NB4 (cell line): ENCODE results near the gene ING3.
"Not testable (repeated sequence)": the region's sequence is repeated elsewhere in the genome, so short reads cannot be mapped to it uniquely, and the experiment has no call there.

Experiments
- DNase-seq: peaks from one replicate; pipeline ENCODE4 v3.0.0; 2010; ENCODE audit warnings: low read depth
- H3K4me3 ChIP-seq: one replicate; pipeline ENCODE4 v1.5.1; 2011; ENCODE audit warnings: mild to moderate bottlenecking, low read depth, low read length, moderate library complexity
- MYC ChIP-seq: IDR thresholded peaks from 2 replicates; pipeline ENCODE4 v1.6.1; 2011; ENCODE audit warnings: low read depth, low read length
- POLR2A ChIP-seq: IDR thresholded peaks from 2 replicates; pipeline ENCODE4 v1.6.1; 2011; ENCODE audit warnings: mild to moderate bottlenecking; ENCODE audit not compliant: insufficient read length; ENCODE audit errors: extremely low read depth
- TF ChIP-seq, protein P1 (sequence below): IDR thresholded peaks from one replicate; pipeline ENCODE4 v1.5.1; 2012; ENCODE audit warnings: low read depth, low read length
- TF ChIP-seq, protein P2 (sequence below): IDR thresholded peaks from 2 replicates; pipeline ENCODE4 v1.6.1; 2011; ENCODE audit warnings: low read depth, low read length

Gene ING3

DNA sequence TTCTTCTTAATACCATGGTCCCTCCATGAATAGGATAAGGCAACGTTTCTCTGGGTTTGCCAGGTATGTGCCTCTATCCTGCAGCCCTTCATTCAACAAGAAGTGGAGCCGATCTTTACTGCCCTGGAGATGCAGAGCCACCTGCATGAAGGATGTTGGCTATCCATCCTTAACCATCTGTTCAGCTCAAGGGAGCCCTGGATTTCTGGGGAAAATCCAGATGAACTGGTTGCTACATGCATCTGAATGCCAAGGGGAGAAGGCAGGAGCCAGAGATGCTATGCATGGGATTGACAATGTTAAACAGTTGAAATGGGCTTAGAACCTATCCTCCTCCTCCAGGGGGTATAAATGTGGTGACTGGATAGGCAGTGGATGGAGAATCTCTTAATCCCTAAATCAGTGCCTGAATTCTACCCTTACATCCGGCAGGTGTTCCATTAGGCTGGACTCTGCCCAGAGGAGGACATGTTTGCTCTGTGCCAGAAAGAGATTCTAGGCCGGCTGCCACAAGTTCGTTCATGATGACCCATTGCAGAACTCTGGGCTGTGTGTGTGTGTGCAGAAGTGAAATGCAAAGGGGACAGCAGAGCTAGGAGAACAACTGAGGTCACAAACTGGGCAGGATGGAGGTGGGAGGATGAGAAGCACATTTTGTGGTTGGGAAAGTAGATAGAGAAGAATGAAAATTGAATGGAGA is 53.6 kb downstream of the ING3 start:
- no peak for DNase-seq
- no peak overlapping the region for H3K4me3 ChIP-seq
- TF ChIP-seq, protein P1, sequence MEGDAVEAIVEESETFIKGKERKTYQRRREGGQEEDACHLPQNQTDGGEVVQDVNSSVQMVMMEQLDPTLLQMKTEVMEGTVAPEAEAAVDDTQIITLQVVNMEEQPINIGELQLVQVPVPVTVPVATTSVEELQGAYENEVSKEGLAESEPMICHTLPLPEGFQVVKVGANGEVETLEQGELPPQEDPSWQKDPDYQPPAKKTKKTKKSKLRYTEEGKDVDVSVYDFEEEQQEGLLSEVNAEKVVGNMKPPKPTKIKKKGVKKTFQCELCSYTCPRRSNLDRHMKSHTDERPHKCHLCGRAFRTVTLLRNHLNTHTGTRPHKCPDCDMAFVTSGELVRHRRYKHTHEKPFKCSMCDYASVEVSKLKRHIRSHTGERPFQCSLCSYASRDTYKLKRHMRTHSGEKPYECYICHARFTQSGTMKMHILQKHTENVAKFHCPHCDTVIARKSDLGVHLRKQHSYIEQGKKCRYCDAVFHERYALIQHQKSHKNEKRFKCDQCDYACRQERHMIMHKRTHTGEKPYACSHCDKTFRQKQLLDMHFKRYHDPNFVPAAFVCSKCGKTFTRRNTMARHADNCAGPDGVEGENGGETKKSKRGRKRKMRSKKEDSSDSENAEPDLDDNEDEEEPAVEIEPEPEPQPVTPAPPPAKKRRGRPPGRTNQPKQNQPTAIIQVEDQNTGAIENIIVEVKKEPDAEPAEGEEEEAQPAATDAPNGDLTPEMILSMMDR = no peak
- TF ChIP-seq MYC (no peak), POLR2A (no peak)
- TF ChIP-seq, protein P2, sequence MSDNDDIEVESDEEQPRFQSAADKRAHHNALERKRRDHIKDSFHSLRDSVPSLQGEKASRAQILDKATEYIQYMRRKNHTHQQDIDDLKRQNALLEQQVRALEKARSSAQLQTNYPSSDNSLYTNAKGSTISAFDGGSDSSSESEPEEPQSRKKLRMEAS = no peak

DNA sequence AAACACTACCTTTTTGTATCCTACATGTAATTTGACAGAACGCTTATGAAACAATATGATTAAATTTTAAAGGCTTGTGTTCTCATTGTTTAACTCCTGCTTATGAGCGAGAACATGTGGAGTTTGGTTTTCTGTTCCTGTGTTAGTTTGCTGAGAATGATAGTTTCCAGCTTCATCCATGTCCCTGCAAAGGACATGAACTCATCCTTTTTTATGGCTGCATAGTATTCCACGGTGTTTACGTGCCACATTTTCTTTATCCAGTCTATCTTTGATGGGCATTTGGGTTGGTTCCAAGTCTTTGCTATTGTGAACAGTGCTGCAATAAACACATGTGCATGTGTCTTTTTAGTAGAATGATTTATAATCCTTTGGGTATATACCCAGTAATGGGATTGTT is 54.5 kb downstream of the ING3 start:
- H3K4me3 ChIP-seq, DNase-seq: not testable (repeated sequence)

- TF ChIP-seq, protein P1 = no peak
- TF ChIP-seq, protein P2 = no peak
- TF ChIP-seq MYC = no peak
- TF ChIP-seq POLR2A = no peak
- no peak for DNase-seq
- no peak overlapping the region for H3K4me3 ChIP-seq
Measured at GRCh38 chr7:121005996-121006584, 55.5 kb downstream of the ING3 start.

GRCh38 chr7:121006711-121007315 is 56.2 kb downstream of the ING3 start:
- DNase-seq = peak; percentile 48
- TF ChIP-seq, protein P1 = no peak
- no peak for TF ChIP-seq MYC
- TF ChIP-seq, protein P2 = no peak
- H3K4me3 ChIP-seq = no peak overlapping the region

DNA sequence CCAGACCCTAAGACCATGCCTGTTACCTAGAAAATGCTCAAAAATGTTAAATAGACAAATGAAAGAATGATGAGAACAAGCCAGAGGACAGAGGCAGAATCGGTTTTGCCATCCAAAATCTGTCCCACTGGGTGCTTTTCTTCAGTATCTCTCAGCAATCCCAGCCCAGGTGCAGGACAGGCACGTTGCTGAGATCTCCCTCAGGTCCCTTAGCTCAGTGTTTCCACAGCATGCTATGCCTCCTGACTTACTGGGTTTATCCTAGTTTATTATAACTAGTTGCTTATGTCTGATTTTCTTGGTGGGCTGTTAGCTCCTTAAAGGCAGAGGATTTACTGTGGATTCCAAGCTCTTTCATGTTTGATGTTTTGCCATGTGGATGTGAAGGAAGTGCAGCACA is 58.2 kb downstream of the ING3 start:
- DNase-seq = no peak
- no peak overlapping the region for H3K4me3 ChIP-seq
- TF ChIP-seq, protein P2 = no peak
- TF ChIP-seq MYC = no peak
- TF ChIP-seq, protein P1 = no peak
- no peak for TF ChIP-seq POLR2A

DNA sequence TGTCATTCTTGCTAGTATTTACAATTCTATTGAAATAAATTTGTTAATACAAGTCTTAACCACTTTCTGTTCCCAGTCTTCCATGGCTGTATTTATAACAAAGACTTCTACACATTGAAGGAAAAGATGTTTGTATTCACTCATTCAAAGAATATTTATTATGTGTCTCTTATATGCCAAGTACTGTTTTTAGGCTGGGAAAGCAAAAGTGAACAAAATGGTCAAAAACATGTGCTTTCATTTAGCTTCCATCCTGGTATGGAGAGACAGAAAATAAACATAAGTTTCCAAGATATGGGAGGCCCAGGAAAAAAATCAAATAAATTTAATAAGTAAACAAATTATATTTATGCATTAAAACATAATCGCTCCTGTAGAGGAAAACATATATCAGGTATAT is 60.8 kb downstream of the ING3 start:
- DNase-seq = no peak
- TF ChIP-seq POLR2A (no peak), MYC (no peak)
- TF ChIP-seq, protein P2 = no peak
- TF ChIP-seq, protein P1 = no peak

More for the DNA sequence above, 60.8 kb downstream of the ING3 start:
- H3K4me3 ChIP-seq = no peak overlapping the region
